Fibroblast of mammary gland (primary cell): ENCODE data around the gene ADAMTS7.

Experiments
- DNase-seq: peaks from one replicate; pipeline ENCODE4 v3.0.0-alpha.2; 2010; ENCODE audit warnings: low read depth
- H3K4me3 ChIP-seq: 2 replicates; pipeline ENCODE4 v1.5.1; 2011; ENCODE audit warnings: low read depth, mild to moderate bottlenecking, low read length, moderate library complexity; ENCODE audit not compliant: control insufficient read depth
- CTCF ChIP-seq: conservative IDR thresholded peaks from 2 replicates; pipeline ENCODE4 v1.5.1; 2011; ENCODE audit warnings: low read depth, low read length, inconsistent platforms; ENCODE audit not compliant: control insufficient read depth, insufficient read depth

ADAMTS7 gene

GRCh38 chr15:78828920-78829319 is 17.7 kb upstream of the ADAMTS7 start:
- DNase-seq = no peak
- no peak overlapping the region for H3K4me3 ChIP-seq
- TF ChIP-seq CTCF = no peak

- no peak for TF ChIP-seq CTCF
- DNase-seq = no peak
These were observed 11.2 kb upstream of the ADAMTS7 start for GRCh38 chr15:78822514-78822913.

GRCh38 chr15:78811825-78812183 is 540 bp upstream of the ADAMTS7 start:
- H3K4me3 ChIP-seq = peak overlapping the region; percentile 36
- DNase-seq = peak; percentile 6
- no peak for TF ChIP-seq CTCF

More at GRCh38 chr15:78822514-78822913, 11.2 kb upstream of the ADAMTS7 start:
- no peak overlapping the region for H3K4me3 ChIP-seq

- TF ChIP-seq CTCF = no peak
- H3K4me3 ChIP-seq = peak overlapping the region; percentile 46
- DNase-seq = peak; percentile 27
These were observed 721 bp downstream of the ADAMTS7 start for GRCh38 chr15:78810362-78811123.

- DNase-seq = no peak
- TF ChIP-seq CTCF = no peak
- H3K4me3 ChIP-seq = peak overlapping the region; percentile 2
These were observed 1.3 kb downstream of the ADAMTS7 start for GRCh38 chr15:78810003-78810361.

- peak; percentile 67 for TF ChIP-seq CTCF
- peak; percentile 58 for DNase-seq
- H3K4me3 ChIP-seq = no peak overlapping the region
These were observed 2.7 kb downstream of the ADAMTS7 start for GRCh38 chr15:78808550-78808949.
